Amniotic stem cell (primary cell): ENCODE measurements around the gene FCGR2B.
"Not testable (repeated sequence)": the region's sequence is repeated elsewhere in the genome, so short reads cannot be mapped to it uniquely, and the experiment has no call there.

ENCODE experiments used
- DNase-seq: peaks from one replicate; lab custom pipeline; 2025; lab: John Stamatoyannopoulos, UW

The FCGR2B gene

DNA sequence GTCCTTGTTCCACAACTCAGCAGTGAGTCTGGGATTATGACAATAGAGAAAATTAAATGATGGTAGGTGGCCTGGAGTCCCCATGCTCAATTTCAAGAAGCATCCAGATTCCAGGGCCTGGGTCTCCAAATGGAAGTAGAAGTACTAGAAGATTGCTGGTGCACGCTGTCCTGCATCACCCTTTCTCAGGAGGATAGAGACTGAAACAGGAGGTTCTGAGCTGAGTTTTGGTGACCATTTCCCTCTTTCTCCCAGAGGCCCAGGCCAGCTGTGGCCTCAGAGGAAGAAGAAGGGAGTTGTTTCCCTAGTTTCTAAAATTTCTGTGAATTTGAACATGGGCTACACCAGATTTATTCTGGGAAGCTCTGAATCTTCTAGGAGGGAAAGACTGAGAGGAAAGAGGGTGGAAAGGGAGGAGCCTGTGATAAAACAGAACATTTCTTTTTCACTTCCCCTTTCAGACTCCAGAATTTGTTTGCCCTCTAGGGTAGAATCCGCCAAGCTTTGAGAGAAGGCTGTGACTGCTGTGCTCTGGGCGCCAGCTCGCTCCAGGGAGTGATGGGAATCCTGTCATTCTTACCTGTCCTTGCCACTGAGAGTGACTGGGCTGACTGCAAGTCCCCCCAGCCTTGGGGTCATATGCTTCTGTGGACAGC is at the start of gene FCGR2B:
TSS of gene FCGR2B (plus strand) at position 460 of the 656 bp plus-strand sequence. CDS start at position 559, 99 bp downstream.
- not testable (repeated sequence) for DNase-seq

DNA sequence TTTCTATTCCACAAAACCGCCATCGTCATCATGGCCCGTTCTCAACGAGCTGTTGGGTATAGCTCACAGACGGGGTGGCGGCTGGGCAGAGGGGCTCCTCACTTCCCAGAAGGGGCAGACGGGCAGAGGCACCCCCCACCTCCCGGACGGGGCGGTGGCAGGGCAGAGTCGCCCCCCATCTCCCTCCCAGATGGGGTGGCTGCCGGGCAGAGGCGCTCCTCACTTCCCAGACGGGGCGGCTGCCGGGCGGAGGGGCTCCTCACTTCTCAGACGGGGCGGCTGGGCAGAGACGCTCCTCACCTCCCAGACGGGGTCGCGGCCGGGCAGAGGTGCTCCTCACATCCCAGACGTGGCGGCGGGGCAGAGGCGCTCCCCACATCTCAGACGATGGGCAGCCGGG is 46.5 kb upstream of the FCGR2B start:
- not testable (repeated sequence) for DNase-seq

DNA sequence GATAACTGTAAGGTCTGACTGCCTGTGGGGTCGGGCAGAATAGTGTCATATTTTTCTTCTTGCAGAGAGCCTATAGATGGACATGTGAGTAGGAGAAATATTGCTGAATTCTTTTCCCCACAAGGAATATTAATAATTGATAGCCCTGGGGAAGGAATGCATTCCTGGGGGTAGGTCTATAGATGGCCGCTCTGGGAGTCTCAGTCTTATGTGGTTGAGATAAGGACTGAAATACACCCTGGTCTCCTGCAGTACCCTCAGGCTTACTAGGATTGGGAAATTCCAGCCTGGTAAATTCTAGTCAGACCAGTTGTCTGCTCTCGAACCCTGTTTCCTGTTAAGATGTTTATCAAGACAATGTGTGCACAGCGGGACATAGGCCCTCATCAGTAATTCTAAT is 44.4 kb upstream of the FCGR2B start:
- DNase-seq: not testable (repeated sequence)

DNA sequence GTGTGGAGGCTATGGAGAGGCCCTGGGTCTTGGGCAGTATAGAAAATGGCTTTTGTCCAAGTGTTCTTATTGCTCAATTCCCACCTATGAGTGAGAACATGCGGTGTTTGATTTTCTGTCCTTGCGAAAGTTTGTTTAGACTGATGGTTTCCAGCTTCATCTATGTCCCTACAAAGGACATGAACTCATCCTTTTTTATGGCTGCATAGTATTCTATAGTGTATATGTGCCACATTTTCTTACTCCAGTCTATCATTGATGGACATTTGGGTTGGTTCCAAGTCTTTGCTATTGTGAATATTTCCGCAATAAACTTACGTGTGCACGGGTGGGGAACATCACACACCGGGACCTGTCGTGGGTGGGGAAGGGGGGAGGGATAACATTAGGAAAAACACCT is 42.5 kb upstream of the FCGR2B start:
- DNase-seq: not testable (repeated sequence)

DNA sequence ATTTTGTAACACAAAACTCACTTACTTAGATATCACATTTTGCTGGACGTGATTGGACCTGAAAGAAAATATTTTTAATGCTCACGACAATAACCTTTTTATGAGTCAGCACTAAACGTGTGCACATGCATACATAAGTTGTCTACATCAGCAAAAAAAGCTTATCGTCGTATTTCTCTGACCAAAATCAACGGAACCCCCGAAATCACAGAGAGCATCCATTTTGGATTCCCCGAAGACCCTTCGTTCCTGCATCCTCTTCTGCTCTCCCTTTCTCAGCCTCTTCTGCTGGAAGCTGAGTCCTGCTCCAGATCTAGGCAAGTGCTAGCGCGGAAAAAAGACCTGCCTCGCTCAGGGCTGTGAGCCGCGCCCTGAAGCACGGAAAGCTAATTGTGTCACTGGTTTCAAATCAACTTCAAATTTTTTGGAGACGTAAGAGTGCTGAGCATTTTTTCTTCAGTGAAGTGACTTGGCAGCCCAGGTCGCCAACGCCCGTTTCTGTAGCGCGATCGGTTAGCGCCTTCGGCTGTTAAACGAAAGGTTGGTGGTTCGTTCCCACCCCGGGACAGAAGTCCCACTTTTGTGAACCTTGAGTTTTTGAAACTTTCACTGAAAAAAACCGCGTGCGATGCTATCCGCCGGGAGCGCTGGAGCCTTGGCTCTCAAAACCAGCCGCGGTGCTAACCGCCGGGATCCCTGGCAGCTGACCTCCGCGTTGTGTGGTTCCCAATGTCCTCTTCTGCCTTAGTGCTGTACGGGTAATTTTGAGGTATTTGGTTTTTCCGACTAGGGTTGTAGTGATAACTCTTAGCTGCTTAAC is 41.6 kb upstream of the FCGR2B start:
- DNase-seq: peak; percentile 49

DNA sequence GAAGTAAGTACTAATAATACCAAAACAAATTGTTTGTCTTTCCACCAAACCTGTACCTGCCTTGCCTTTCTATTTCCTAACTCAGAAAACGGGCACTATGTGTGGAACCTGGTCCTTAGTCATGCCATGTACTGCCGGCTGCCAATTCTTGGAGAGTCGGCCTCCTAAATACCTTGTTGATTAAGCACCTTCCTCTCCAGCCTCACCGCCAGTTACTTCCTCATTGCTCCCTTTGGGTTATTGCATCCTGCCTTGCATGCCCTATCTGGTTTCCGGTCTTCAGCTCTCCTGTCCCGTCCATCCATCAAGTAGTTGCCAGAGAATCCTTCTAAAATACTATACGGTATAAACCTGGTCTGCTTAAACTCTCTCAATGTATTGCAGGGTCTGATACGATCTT is 40.9 kb upstream of the FCGR2B start:
- DNase-seq: not testable (repeated sequence)

DNA sequence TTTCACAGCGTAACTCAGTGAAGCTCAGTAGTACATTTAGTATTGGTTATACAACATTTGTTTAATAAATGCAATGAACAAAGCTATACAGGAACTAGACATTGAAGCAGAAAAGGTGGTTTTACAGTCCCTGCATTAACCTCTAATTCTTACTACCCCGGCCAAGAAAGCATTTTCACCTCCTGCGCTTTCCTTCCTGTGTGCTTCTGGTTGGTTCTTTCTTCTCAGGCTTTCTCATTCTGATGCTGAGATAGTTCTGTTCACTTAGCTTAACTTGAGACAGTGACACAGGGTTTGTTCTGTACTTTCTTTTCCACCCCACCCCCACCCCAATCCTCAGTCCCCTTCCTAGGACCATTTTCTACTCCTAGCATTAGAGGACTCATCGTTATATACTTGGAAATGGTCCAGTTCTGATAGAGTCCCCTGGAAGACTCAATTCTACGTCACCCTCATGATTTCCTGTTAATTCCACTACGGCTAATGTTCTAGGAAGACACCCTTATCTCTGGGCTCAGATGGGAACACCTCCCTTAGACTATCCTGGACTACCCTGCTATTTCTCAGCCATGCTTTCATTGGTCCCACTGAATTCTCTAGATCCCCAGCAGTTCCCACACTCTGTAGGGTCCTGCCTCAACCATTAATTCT is 39.4 kb upstream of the FCGR2B start:
- not testable (repeated sequence) for DNase-seq

DNA sequence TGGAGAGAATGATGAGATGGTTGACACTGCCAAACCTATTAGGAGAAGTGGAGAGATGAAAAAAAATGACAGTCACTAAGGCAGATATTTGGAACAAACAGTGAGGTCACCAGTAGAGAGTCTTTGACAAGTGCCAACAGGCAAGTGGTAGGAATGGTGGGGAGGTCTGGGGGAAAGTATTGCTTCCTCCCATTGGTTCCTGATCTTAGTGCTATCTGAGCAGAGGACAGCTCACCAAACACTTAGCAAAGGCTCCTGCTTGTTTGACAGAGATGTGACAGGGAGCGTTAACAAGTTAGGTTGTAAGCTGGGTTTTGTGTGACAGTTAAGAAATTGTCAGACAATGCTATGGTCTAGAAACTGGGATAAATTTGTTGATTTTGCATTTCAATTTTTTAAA is 38.3 kb upstream of the FCGR2B start:
- not testable (repeated sequence) for DNase-seq

DNA sequence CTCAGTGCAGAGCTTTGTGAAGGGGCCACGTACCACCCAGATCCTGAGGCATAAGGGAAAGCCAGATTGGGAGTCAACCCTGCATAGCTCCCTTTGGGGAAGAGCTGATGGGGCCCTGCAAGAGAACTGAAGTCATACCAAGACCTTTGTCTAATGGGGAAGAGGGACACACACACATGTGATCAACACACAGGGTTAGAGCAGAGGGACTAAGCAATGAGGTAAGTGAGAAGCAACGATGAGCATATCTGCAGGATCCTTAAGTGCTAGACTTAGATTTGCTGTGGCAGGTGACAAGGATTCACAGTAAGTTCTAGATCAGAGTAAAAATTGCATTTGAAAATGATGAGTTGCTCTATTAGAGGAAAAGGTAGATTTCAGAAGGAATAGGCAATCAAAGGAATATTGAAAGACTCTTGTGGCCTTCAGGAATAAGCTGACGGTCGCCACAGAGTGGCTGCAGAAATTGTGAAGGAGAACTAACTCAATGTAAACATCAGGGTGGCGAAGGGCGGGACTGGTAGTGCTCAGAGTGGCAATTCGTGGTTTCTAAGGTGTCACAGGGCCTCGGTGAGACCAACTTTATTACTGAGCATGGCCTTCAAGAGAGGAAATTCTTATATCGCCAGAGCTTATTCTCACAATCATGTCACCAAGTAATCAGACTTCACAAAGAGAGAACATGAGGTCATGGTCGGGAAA is 36.3 kb upstream of the FCGR2B start:
- DNase-seq: not testable (repeated sequence)

DNA sequence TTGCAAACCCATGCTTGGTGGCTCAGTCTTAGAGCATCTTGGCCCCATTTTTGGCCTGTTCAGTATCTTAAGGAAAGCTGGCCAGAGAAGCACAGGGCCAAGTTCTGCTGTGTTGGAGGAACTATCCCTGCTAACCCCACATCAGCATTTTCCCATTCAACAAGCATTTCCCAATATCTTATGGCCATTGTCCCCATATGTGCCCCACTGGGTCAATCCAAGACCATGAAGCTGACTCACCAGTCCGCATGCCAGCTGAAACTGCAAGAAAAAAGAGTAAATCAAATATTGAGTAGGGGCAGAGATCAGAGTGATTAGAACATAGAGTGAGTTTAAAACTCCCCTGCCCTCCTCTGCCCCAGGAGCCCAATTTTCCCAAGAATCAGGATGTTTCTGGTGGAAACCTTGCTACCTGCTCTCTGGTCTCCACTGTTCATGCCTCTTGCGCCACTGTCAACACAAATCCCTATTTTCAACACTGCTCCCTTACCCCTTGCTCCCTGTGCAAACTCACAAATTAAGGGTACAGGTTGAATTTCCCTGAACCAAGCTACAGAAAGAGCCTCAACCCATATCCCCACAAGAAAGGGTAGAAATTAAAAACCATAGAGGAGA is 32.7 kb upstream of the FCGR2B start:
- DNase-seq: not testable (repeated sequence)

DNA sequence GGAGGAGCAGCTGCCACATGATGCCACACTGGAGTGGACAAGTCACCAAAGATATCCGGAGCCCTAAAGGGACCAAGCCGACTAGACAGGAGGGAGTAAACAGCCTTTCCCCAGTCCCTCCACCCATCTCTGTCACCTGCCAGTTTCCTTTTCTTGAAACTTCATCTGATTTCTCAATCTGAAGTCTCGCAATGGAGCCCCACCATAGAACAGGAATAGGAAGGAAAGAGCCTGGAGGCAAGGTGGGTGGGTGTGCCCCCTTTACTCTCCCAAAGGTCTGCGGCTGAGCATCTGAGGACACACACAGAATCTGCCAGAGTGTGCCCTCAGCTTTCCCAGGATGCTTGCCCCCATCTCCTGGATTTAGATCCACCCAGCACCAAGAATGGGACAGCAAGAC is 31.9 kb upstream of the FCGR2B start, which contains the start of gene FCGR3B:
TSS of gene FCGR3B (minus strand) at position 101 of the 400 bp plus-strand sequence. CDS start at position 19, 82 bp downstream.
- no peak for DNase-seq

DNA sequence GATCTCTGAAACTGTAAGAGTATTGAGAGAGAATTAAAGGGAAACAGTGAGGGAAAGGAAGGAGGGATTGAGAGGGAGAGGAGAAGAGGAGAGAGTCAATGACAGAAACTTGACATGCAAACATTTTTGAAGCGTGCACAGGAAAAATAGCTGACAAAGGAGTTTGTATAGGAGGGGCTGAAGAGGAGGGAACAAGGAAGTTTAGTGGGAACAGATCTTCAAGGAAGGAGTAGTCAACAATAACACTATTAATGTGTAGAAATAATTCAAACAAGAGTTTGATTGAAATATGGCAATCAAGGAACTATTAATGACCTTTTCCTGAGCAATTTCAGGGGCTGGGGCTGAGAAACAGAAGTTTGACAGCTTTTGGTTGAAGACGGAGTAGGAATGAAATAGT is 27.9 kb upstream of the FCGR2B start:
- not testable (repeated sequence) for DNase-seq

DNA sequence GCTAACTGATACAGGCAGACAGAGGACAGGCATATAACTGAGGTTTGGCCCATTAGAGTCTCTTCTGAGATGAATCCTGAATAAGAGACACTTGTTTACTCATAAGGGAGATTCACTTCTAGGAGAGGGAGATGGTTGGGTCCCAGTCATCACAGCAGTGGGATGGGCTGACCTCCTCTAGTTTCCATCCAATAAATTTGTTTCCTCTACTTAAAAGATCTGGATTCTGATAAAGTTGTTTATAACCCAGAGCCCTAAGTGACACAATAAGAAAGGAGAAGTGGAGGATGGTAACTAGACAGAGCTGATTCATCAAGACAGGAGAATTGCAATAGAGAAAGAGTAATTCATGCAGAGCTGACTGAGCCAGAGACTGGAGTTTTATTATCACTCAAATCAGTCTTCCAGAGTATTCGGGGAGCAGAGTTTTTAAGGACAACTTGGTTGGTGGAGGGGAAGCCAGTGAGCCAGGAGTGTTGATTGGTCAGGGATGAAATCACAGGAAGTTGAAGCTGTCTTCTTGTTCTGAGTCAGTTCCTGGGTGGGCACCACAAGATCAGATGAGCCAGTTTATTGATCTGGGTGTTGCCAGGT is 26.7 kb upstream of the FCGR2B start:
- DNase-seq: not testable (repeated sequence)

DNA sequence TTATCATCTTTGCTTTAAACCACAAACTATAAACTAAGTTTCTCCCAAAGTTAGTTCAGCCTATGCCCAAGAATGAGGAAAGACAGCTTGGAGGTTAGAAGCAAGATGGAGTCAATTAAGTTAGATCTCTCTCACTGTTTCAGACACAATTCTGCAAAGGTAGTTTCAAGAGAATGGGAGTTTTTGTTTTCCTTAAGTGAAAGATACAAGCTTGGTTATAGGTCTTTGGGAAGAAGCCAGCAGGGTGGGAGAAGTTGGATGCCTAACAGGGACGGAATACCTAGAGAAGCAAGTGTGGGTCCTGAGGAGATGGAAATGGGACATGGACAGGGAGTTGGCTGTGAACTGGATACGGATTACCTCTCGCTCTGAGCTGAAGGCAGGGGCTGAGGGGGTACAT is 26.0 kb upstream of the FCGR2B start:
- DNase-seq: not testable (repeated sequence)

DNA sequence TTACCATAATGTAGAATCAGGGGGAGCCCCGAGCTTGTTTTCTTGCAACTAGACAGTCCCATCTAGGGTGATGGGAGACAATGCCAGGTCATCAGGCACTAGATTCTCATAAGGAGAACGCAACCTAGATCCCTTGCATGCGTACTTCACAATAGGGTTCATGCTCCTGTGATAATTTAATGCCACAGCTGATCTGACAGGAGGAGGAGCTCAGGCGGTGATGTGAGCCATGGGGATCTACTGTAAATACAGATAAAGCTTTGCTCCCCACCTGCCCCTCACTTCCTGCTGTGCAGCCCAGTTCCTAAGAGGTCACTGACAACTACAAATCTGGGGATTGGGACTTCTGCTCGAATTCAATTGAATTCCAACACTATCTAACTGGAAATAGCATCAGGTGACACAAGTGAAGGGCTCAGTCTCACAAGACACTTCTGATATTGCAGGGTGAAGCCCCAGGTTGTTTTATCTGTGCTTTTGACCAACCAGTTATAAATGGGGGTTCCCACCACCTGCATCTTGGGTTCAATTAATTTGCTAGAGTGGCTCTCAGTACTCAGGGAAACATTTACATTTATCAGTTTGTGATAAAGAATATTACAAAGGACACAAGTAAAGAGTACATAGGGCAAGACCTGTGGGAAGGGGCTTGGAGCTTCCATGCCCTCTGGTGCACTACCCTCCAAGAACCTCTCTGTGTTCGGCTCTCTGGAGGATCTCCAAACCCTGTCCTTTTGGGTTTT is 24.5 kb upstream of the FCGR2B start:
- DNase-seq: not testable (repeated sequence)

DNA sequence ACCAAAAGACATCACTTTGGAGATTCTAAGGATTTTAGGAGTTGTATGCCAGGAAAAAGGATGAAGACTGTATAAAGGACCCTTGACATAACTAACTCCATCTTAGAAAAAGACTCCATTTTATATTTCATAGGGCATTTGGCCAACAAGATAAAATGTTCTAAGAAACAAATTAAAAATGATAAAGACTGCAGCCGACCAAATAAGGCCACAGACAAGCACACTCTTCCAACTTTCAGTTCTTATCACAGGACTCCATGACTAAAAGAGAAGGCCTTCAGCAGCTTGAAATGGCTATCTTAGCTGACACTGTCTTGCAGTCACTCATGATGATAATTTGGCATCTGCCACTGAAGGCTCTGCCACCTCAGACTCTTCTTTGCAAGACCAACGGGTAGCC is 23.7 kb upstream of the FCGR2B start:
- DNase-seq: not testable (repeated sequence)

DNA sequence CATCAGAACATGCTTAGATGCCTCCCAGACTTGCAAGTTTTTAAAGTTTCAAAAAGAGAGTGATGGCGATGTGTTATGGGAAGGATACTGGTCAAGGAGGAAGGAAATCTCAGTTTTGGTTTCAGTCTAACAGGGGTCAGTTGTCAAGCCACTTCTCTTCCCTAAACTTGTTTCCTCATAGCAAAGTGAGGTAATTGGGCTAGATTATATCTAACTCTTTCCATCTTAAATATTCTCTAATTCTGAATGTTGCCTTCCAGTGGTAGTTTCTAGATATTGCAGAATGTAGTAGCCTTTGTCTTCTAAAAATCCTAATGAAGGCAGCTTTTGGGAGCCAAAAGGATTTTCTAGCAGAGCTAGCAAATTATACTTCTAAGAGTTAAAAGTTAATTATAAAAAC is 20.2 kb upstream of the FCGR2B start:
- DNase-seq: not testable (repeated sequence)

DNA sequence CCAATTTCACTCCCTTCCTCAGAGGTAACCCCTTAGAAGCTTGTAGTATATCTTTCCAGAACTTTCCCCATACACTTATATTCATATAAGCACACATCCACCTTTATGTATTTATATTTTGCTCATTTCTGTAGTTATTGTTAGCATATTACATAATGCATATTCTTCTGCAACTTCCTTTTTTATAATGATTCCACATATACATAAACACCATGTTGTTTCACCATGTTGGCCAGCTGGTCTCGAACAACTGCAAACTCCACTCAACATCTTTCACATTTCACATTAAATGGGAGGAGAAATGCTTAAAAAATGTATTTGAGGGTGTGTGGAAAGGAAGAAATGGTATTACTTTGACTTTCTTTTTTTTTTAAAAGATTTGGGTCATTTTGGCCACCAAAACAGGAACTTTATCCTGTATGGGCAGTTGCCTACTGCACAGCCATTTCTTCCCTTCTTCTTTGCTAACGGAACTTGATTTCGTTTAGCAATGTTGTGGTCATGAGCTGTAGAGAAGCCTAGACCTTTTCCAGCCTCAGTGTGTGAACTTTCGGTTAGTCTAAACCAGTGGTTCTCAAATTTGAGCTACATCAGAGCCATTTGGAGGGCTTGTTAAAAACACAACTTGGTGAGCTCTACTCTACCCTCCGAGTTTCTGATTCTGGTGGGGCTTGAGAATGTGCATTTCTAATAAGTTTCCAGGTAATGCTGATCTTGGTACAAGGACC is 19.3 kb upstream of the FCGR2B start:
- DNase-seq: not testable (repeated sequence)

DNA sequence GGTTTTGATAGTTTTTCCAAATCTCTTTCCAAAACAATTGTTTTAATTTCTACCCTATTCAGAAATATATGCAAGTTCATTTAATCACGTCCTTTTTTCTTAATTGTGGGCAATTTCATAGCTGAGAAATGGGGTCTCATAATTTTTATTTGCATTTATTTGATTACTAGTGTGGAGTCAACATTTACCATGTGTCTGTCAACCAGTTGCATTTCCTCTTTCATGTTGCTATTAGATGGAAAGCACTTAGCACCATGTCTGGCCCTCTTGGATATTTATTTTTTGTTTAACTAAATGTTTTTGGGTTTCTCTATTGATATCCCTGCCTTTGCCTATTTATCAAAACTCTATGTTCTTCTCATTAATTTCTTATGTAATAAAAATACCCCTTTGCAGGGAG is 18.1 kb upstream of the FCGR2B start:
- not testable (repeated sequence) for DNase-seq
